Activated CD4-positive, alpha-beta T cell treated with anti-CD3 and anti-CD28 coated beads, Interleukin-2, amount 50 U/mL, for 24 hours (primary cell): Measurements from ENCODE around the gene RFX6.

Experiments used
- DNase-seq, 2 donors: peaks; one replicate each; pipeline ENCODE4 v3.0.0-alpha.2; 2020; ENCODE audit warnings: low read depth in 1 of 2, low spot score in 1 of 2

Gene RFX6

DNA sequence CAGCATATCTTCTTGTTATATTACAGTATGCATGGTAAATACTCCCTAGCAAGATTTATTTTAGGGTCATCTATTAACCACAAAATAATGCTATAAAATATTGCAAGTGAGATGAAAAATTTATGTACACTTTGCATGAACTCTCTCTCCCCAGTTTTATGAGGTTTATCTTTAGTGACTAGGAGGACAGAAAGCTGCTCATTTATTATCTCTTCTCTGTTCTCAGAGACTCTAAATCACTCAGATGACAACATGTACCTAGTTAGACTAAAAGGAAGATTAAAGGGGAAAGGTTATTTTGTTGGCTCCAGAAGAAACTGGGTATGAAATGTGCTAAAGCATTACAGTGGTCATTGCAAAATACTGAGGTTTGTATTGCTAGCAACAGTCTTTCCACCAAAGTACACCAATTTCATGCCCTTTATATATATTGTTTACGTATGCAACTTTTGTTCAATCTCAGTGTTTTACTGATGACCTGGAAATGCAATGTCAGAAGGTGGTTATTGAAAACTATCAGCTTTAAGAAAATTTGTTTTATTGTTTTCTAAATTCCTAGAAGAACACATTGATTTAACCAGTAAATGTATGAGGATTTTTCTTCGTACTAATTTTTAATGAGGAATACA lies 11.8 kb downstream of the RFX6 start:
- no peak for DNase-seq

GRCh38 chr6:116894669-116895068 lies 17.6 kb downstream of the RFX6 start:
- DNase-seq: no peak

DNA sequence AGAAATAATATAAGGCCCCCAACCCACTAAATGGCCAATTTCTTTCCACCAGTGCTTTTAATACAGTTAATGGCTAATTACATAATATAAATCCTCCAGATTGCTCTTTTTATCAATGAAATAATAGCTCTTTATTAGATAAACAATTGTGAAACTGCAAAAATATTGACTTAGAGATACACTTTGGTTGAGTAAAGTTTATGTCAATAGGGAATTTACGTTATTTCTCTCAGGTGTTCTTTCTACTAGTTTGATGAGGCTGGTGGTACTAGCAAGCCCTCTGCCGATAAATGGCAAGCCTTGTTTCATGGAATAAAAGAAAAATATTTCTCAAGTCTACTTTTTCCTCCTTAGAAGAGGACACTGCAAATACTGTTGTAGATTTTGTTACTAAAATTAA lies 18.9 kb downstream of the RFX6 start:
- no peak for DNase-seq

- no peak for DNase-seq
These were observed 25.6 kb downstream of the RFX6 start for GRCh38 chr6:116902634-116903033.

- no peak for DNase-seq
These were observed 46.0 kb downstream of the RFX6 start for GRCh38 chr6:116922853-116923548.

GRCh38 chr6:116924245-116924644 lies 47.2 kb downstream of the RFX6 start:
- DNase-seq: no peak

DNA sequence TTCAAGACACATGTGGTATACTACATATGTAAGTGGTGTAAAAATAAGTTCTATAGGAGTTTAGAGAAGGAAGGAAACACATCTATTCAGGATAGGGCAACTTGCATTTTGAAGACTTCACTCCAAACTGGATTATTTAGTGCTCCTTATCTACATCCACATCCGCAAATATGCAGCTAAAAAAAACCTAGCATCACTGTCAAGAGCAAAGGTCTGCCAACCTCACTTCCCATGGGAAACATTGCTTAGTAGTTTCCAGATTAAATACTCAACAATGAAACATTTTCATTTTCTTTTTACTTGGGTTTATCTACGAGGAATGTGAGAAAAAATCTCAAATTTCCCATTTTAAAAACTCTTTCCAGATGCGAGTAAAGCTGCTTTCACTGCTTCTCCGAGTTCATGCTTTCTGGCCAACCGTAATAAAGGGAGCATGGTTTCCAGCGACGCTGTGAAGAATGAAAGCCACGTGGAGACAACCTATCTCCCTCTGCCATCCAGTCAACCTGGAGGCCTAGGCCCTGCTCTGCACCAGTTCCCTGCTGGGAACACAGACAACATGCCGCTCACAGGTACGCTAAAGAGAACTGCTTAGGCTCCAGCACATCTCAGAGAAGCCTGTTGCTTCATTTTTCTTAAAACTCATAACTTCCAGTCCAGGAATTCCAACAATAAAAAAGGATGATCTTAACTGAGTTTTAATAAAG lies 48.2 kb downstream of the RFX6 start:
- DNase-seq: no peak

- DNase-seq: no peak
These were observed 51.6 kb downstream of the RFX6 start for GRCh38 chr6:116928677-116929076.

GRCh38 chr6:116929825-116930224 lies 52.8 kb downstream of the RFX6 start:
- no peak for DNase-seq

DNA sequence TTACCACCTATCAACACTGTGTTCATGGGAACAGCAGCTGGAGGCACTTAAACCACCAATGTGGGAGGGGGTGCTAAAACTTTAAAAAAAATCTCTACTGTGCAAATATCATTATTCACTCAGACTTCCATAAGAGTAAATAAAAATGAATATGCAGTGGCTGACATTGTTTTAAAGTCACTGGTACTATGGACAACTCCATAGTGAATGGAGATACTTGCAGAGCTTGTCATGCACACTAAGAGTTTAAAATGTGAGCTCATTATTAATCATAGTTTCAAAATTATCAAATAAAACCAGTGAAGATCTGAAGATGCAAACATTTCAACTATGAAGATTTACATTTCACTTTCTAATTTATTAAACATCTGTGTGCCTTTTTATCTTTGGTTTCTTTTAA lies 54.4 kb downstream of the RFX6 start:
- DNase-seq: no peak

DNA sequence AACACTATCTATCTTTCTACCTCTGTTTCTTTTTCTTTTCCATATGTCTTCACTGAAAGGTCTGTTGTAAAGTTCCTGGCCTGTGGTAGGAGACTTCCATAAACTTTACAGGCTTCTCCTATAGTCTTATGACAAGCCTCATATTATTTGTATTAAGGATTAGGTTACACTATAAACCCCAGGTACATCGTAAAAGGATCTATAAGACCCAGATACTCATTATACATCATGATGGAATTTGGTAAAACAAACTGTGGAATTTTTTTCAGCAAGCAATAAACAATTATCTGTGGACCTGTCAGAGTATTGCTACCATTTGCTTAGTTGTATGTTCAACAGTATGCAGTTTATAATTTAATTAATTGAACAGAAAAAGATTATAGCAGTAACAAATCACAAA lies 55.5 kb downstream of the RFX6 start:
- DNase-seq: no peak

- DNase-seq: no peak
These were observed 56.4 kb downstream of the RFX6 start for GRCh38 chr6:116933485-116933884.

DNA sequence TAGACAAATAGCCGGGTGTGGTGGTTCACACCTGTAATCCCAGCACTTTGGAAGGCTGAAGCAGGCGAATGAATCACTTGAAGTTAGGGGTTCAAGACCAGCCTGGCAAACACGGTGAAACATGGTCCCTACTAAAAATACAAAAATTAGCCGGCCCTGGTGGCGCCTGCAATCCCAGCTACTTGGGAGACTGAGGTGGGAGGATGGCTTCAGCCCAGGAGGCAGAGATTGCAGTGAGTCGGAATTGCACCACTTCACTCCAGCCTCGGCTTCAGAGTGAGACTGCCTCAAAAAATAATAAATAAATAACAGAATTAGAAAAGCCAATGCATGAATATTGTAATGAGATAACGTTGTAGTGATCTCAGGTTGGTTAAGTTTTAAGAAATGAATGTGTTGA lies 61.3 kb downstream of the RFX6 start:
- no peak for DNase-seq

- no peak for DNase-seq
These were observed 64.7 kb downstream of the RFX6 start for GRCh38 chr6:116941727-116942126.

DNA sequence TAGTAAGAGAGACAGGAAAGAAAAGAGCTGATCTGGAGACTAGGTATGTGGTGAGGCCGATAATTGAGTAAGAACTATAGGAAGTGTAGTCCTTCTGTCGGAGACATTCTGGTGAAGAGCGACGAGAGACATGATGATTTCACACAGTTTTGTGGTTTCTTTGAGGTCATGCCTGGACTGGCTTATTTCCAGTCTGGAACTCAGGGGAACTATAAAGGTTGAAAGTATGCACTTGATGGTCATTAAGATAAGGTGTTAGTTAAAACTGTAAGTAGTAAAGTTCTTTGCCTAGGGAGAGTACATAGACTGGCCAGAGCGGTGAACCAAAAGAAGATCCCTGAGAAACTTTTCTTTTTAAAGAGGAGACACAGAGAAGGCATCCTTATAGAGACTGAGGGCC lies 68.8 kb downstream of the RFX6 start:
- DNase-seq: no peak

DNA sequence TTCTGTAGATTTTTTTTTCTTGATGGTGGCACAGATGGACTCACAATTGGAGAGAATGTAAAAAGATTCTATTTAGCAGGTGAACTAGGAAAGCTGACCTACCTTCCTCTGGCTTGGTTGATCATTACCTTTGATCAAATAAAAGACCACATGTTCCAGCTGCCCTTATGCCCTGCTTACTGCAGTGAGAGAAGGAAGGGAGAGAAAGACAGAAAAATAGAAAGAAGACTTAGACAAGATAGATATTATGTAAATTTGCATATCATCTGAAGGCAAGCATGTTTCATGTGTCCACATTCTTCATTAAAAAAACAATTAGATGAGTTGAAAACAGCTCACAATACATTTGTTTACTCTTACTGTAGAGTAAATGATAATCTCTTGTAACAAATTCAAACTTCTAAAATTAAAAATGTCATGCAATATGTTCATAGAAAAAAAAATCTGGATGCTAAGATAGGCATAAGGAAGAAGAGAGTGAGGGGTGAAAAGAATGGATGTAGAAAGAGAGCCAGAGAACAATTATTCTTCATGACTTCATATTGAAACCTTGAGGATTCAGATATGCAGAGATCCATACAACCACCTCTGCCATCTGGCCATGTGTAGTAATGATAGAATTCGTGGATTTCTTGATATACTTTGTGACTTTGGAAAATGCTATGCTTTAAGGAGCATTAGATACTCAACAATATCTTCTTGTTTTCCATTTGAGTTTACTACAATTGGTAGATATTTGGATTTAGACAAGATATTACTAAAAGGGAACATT lies 71.7 kb downstream of the RFX6 start:
- DNase-seq: no peak

DNA sequence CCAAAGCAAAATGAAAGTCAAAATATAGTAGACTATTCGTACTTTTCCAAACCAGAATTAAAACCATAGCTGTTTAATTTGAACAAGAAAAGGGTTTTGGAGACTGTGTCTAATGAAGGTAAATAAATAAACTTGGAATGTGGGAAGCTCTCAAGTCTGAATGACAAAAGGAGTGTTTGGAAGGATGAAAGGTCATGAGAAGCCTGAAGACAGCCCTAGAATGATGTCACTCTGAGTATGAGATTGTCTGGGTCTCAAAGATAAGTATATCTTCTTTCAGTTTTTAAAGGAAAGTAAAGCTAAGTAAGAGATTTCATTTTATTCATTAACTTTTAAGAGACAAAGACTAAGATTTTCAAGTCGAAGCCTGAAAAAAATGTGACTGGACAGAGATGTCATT lies 72.9 kb downstream of the RFX6 start:
- DNase-seq: no peak

DNA sequence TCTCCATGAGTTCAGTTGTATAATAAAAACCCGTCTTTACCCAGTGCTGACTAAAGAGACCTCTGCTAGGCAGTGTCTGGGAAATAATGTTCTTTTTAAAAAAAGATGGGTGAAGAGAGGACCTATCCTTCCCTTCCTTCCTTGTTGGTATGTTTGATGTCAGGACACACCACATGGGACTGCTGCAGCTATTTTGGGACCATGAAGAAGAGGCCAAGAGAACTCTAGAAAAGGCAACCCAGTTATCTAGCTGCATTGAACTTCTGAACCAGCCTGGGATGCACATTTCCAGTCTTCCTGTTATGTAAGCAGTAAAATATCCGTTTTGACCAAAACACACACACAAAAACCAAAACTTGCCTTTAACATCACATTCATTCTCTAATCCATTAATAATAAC lies 77.3 kb downstream of the RFX6 start:
- DNase-seq: no peak

DNA sequence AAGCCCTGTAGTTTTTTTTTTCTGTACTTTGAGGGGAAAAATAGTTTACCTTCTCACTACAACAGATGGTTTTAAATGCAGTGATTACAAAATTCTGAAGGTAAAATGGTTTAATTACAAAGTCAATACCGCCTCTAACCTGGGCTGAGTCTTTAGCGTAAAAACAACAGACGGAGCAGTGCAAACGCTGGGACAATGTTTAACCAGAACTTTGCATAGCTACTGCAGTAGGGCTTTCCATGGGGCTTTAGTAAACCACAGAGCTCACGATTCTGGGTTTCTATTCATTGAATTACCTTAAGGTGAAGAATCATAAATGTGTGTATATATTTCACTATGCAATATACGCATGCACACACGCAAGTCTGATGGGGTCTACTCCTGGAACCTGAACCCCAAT lies 77.9 kb downstream of the RFX6 start:
- DNase-seq: no peak

- DNase-seq: no peak
These were observed 78.7 kb downstream of the RFX6 start for GRCh38 chr6:116955773-116956172.

DNA sequence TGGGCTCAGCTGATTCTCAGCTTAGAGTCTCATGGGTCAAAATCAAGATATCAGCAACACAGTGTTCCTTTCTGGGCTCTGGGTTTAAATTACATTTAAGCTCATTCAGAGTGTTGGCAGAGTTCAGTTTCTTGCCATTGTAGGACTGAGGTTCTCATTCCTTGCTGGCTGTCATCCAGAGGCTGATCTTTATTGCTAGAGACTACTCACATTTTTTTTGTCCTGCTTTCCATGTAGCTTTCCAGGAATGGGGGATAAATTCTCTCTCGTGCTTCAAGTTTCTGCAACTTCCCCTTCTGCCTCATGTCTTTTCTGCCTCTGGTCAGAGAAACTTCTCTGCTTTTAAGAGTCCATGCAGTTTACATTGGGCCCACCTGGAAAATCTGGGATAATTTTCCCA lies 86.9 kb downstream of the RFX6 start:
- DNase-seq: no peak
